GM12878 (cell line): ENCODE measurements around the gene TP53INP2. TPM values are rescaled to one million over a fixed set of nuclear protein-coding genes. Genes with fewer than 3 reads are reported as not detected.
A peak's percentile ranks its signal among the peaks of the same experiment; 100 is the strongest.

ENCODE experiments used
- ATAC-seq: fragments of 200-7000 bp; cut with Tn5 transposase; 3 replicates; pipeline ENCODE4 v1.9.1; 2020; ENCODE audit warnings: mild to moderate bottlenecking, moderate library complexity
- BruUV-seq: library from RNA; stranded (reverse); fragments of 400-500 nt; replicated peaks from 2 replicates; lab custom pipeline; 2021; lab: Mats Ljungman, UMichigan
- CTCF ChIA-PET: fragments of 300-600 bp; sonication (Branson Sonifier 250); formaldehyde crosslinking; extraction: SDS; loops from one replicate; lab custom pipeline; 2021; ENCODE audit warnings: inconsistent platforms; lab: Yijun Ruan, JAX
- POLR2A ChIA-PET: fragments of 350-600 bp; formaldehyde crosslinking; extraction: SDS; loops from one replicate; lab custom pipeline; 2021; ENCODE audit warnings: inconsistent platforms; lab: Charles Lee
- RAD21 ChIA-PET: fragments of 300-600 bp; sonication (Branson Sonifier 250); formaldehyde crosslinking; loops from one replicate; lab custom pipeline; 2023; ENCODE audit warnings: antibody characterized with exemption; ENCODE audit not compliant: unreplicated experiment; lab: Charles Lee
- SMC1A ChIA-PET: fragments of 300-600 bp; sonication (Branson Sonifier 250); formaldehyde crosslinking; loops from one replicate; lab custom pipeline; 2023; ENCODE audit not compliant: unreplicated experiment, uncharacterized antibody; lab: Charles Lee
- DNase-seq: peaks from one replicate; pipeline ENCODE4 v3.0.0-alpha.2; 2011; ENCODE audit warnings: low read depth, low spot score
- FAIRE-seq: peaks from 3 replicates; lab custom pipeline; 2011; peaks lifted over from hg19 to GRCh38; lab: Jason Lieb, UNC
- H2AFZ ChIP-seq: 2 replicates; pipeline ENCODE4 v1.6.0; 2011; ENCODE audit warnings: low read depth, low read length, control low read depth; ENCODE audit not compliant: control insufficient read depth
- H3K27ac ChIP-seq: 2 replicates; pipeline ENCODE4 v1.5.1; 2011; ENCODE audit warnings: control low read depth; ENCODE audit not compliant: control insufficient read depth, insufficient read depth
- H3K27me3 ChIP-seq, 2 experiments: replicated peaks in 1 of 2; 2 replicates each; pipeline versions ENCODE4 v1.6.0 to v1.6.1; 2011; ENCODE audit warnings: low read length in 1 of 2; ENCODE audit not compliant: control insufficient read depth in 2 of 2, insufficient read depth in 2 of 2
- H3K36me3 ChIP-seq, 2 experiments: 2 replicates each; pipeline ENCODE4 v1.5.1; 2011; ENCODE audit warnings: low read length in 1 of 2; ENCODE audit not compliant: control insufficient read depth in 2 of 2, insufficient read depth in 2 of 2
- H3K4me1 ChIP-seq: 2 replicates; pipeline ENCODE4 v1.6.1; 2011; ENCODE audit warnings: mild to moderate bottlenecking, low read length, moderate library complexity, mixed read lengths; ENCODE audit not compliant: control insufficient read depth, insufficient read depth
- H3K4me2 ChIP-seq: 2 replicates; pipeline ENCODE4 v1.6.0; 2011; ENCODE audit warnings: control low read depth; ENCODE audit not compliant: control insufficient read depth, insufficient read depth
- H3K4me3 ChIP-seq: fragments of 200-600 bp; sonication (generic); 2 replicates; pipeline ENCODE4 v1.5.1; 2016
- H3K79me2 ChIP-seq: 2 replicates; pipeline ENCODE4 v1.6.0; 2011; ENCODE audit warnings: low read length; ENCODE audit not compliant: control insufficient read depth, insufficient read depth
- H3K9ac ChIP-seq: 2 replicates; pipeline ENCODE4 v1.8.0; 2011; ENCODE audit warnings: low read length, control low read depth, mixed read lengths; ENCODE audit not compliant: control insufficient read depth, insufficient read depth
- H3K9me3 ChIP-seq: replicated peaks from 3 replicates; pipeline ENCODE4 v1.5.1; 2011; ENCODE audit warnings: mild to moderate bottlenecking, low read length; ENCODE audit not compliant: control insufficient read depth, insufficient read depth
- H4K20me1 ChIP-seq: 2 replicates; pipeline ENCODE4 v1.6.0; 2011; ENCODE audit not compliant: control insufficient read depth, insufficient read depth
- MAX ChIP-seq: IDR thresholded peaks from 2 replicates; pipeline ENCODE4 v1.6.1; 2012; ENCODE audit warnings: low read depth, low read length, improper control_type of control experiment
- MLLT1 ChIP-seq: fragments of 450-650 bp; IDR thresholded peaks from 2 replicates; pipeline ENCODE4 v1.6.1; 2016; ENCODE audit warnings: mild to moderate bottlenecking
- YY1 ChIP-seq: IDR thresholded peaks from 2 replicates; pipeline ENCODE4 v1.6.1; 2011; ENCODE audit warnings: low read depth, mild to moderate bottlenecking, low read length
- WGBS: methylation state at CpG from one replicate; pipeline ENCODE4 v1.1.6; 2016; ENCODE audit warnings: low lambda C conversion rate; ENCODE audit not compliant: insufficient replicate concordance, insufficient coverage; ENCODE audit errors: missing lambda C conversion rate; 5-methylcytosine and 5-hydroxymethylcytosine counted together
- in situ Hi-C: fragments of 300-500 bp; cut with MboI; formaldehyde crosslinking; loops from 9 replicates; pipeline ENCODE4 v1.14.3; 2018; ENCODE audit warnings: mixed read lengths
- intact Hi-C: fragments of 100-400 bp; cut with micrococcal nuclease; formaldehyde crosslinking; loops from one replicate; pipeline ENCODE4 v1.14.2; 2022; ENCODE audit not compliant: unreplicated experiment
- polyA plus RNA-seq, 11 experiments: library from polyadenylated mRNA; depleted of rRNA in 4 of 11; unstranded in 6 of 11; stranded (reverse) in 5 of 11; fragments of >200 nt; fragmentation: Nextera tagmentation in 4 of 11; fragmentation: Illumina TruSeq in 1 of 11; extraction: Ambion mirVana in 4 of 11; extraction: Trizol in 1 of 11; gene quantifications; 1 replicate in 1 of 11; 2 replicates in 10 of 11; pipeline versions ENCODE4 v1.2.1 to v1.2.3, GENCODE V29; 2011 to 2016; ENCODE audit warnings: inconsistent platforms in 2 of 11, missing spikeins in 2 of 11, low read depth in 1 of 11
- total RNA-seq, 4 experiments: library from RNA; depleted of rRNA in 3 of 4; stranded (reverse); fragments of >200 nt in 3 of 4; fragmentation: Illumina TruSeq in 1 of 4; extraction: Trizol in 1 of 4; gene quantifications; 2 replicates each; pipeline versions ENCODE4 v1.2.1 to v1.2.3, GENCODE V29; 2013 to 2021
- TF ChIP-seq, protein P1 (sequence below): IDR thresholded peaks from 2 replicates; pipeline ENCODE4 v1.6.1; 2012; ENCODE audit warnings: low read depth, low read length, improper control_type of control experiment

TP53INP2 gene
- total and polyA plus RNA-seq, 10 of the 15 experiments (the other 5 are each of a cell fraction or from before 2014, with no cell fraction given): 2.8 to 16.0 (median 4.0) TPM

GRCh38 chr20:34675561-34675960 is 28.6 kb upstream of the TP53INP2 start:
- ATAC-seq: no peak
- no peak overlapping the region for H2AFZ ChIP-seq
- no peaks in the 10 kb centered on the region; the same call in 1 of the 2 replicates for H3K4me1 ChIP-seq
- ChIA-PET CTCF (interaction anchor here (1.0 kb wide), 2 partner anchors 32 to 363 kb away, joined by 3 read pairs; no protein-coding TSS in a partner anchor), RAD21 (interaction anchor here (0.7 to 2.2 kb wide), 3 partner anchors 33 to 94 kb away, joined by 4 to 12 read pairs (median 5); no protein-coding TSS in a partner anchor), POLR2A (interaction anchor here (1.0 kb wide), 1 partner anchor 28 kb away, joined by 3 read pairs; no protein-coding TSS in a partner anchor), SMC1A (interaction anchor here (0.8 to 1.7 kb wide), 3 partner anchors 32 to 118 kb away, joined by 3 to 7 read pairs (median 6); no protein-coding TSS in a partner anchor)
- intact Hi-C loops (no loop called here), in situ Hi-C loops (no loop called here)
- H3K4me3 ChIP-seq: peak overlapping the region; percentile 95; the same call in 1 of the 2 replicates
- no peak for DNase-seq
- WGBS: 58% methylated on average over 3 of the region's 3 CpGs
- H3K27ac ChIP-seq: no peak overlapping the region
- H4K20me1 ChIP-seq: no peaks in the 10 kb centered on the region
- H3K9me3 ChIP-seq: no peaks in the 10 kb centered on the region
- H3K4me2 ChIP-seq: peak overlapping the region; percentile 92
- peaks cover 17% of the 10 kb centered on the region for H3K79me2 ChIP-seq
- no TSS peak for BruUV-seq
- no peak for TF ChIP-seq MAX
- TF ChIP-seq, protein P1, sequence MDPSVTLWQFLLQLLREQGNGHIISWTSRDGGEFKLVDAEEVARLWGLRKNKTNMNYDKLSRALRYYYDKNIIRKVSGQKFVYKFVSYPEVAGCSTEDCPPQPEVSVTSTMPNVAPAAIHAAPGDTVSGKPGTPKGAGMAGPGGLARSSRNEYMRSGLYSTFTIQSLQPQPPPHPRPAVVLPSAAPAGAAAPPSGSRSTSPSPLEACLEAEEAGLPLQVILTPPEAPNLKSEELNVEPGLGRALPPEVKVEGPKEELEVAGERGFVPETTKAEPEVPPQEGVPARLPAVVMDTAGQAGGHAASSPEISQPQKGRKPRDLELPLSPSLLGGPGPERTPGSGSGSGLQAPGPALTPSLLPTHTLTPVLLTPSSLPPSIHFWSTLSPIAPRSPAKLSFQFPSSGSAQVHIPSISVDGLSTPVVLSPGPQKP: no peak
- TF ChIP-seq YY1: no peak
- no peak for TF ChIP-seq MLLT1
- no peaks in the 10 kb centered on the region for H3K27me3 ChIP-seq
- no peak for FAIRE-seq
- H3K36me3 ChIP-seq: no peaks in the 10 kb centered on the region; a peak in 1 of 4 replicates
- H3K9ac ChIP-seq: 0 out of 2 replicates have a peak overlapping the region, but pooled peaks have one; percentile 20
